GM12891 (cell line): ENCODE data around the gene EPS8L2.

Experiments used
- POLR2A ChIP-seq: IDR thresholded peaks from 2 replicates; pipeline ENCODE4 v1.6.1; 2011; ENCODE audit warnings: low read depth, low read length, control low read depth
- POLR2AphosphoS5 ChIP-seq: IDR thresholded peaks from 2 replicates; pipeline ENCODE4 v1.6.1; 2011; ENCODE audit warnings: low read depth, low read length, control low read depth

DNA sequence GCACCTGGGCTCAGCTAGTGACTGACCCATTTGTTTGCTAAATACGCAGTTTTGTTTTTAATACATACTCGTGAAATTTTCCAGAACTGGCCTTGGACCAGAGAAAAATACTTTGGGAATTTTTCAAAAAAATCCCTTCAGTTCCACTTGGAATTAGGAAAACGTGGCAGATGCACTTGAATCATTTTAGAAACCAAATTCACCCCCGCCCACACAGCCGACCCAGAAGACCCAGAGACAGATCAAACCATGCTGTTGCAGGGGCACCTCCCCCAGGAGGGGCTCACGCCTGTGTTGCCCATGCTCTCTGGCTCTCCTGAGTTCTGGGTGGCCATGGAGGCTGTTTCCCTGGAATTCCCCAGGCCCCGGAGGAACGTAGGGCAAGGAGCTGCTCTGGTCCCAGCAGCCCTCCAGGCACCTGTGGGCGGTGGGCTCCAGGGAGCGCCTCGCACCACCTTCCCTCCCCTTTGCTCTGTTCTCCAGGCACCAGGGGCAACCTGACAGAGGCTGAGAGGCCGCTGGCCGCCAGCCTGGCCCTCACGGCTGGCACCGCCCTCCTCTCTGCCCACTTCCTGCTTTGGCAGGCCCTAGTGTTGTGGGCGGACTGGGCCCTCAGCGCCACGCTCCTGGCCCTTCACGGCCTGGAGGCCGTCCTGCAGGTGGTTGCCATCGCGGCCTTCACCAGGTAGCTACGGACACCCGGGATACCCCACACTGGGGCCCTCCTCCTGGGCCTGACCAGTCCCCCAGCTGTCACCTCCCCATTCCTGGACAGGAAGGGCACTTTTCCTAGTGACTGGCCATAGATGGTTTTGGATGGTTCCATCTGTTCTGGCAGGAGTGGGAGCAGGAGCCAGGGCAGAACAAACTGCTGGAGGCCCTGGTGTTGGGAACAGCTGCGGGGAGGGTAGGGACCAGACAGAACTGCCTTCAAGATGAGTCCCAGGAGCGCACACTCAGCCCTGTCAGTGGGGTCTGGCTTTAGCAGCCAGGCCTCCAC lies 3.3 kb upstream of the EPS8L2 start:
- TF ChIP-seq POLR2AphosphoS5 (no peak), POLR2A (no peak)
